GM12891 (cell line): Measurements from ENCODE around the gene BRPF1.

Experiments
- POLR2A ChIP-seq: IDR thresholded peaks from 2 replicates; pipeline ENCODE4 v1.6.1; 2011; ENCODE audit warnings: low read depth, low read length, control low read depth
- SPI1 ChIP-seq: IDR thresholded peaks from 2 replicates; pipeline ENCODE4 v1.6.1; 2011; ENCODE audit warnings: low read depth, low read length, control low read depth

DNA sequence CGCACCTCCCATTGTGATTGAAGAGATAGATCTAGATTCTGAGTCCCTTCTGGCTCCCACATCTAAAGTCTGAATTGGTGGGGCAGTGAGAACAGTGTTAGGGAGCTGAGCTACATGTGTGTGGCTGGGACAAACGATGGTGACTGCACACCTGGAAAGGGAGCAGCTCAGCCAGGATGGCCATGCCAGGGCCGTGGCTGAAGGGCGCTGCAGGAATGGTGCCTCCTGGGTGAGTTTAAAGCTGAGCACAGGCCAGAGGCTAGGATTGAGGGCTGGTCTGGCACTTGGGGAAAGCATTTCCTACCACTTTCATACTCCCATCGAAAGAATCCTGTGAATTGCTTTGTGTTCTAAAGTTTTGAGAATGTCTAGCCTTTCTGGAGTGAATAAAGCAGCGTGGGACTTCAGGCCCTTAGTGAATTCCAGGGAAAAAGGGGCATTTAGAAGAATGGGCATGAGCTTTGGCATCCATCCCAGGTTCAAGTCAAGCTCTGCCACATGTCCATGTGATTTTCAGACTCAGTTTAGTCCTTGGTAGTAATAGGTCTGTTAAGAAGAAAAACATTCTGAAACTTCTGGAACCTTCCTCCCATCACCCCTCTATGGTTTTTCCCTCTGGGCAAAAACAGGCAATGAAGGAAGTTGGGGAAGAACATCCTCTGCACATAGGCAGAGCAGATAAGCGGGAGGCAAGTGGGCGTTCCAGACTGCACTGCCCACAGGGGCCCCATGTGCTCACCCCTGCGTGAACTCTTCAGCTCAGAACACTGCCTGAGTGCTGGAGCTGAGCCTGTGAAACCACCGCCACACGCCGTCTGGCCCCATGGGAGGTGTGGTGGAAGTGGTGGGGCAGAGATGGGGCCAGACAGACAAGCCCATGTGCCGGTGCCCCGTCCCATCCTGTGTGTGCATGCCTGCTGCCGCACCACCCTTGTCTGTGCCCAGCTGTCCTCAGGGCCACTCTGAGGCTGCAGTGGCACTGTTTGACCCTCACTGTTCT, 40.8 kb upstream of the BRPF1 start:
- no peak for TF ChIP-seq POLR2A
- TF ChIP-seq SPI1 = no peak
